Measurements from ENCODE around the gene CHRM5.

GRCh38 chr15:34085746-34086145 lies 117.4 kb downstream of the CHRM5 start:
- TF ChIP-seq MXI1 (IDR thresholded peaks at IDR 0.05; ENCODE audit: low read depth, low read length) = no peak
- TF ChIP-seq GATAD2B (IDR thresholded peaks at IDR 0.05; ENCODE audit: borderline replicate concordance) = no peak
- no peak for TF ChIP-seq CTCF (IDR thresholded peaks at IDR 0.05 in 2 of 3, conservative IDR thresholded peaks at IDR 0.05 in 1 of 3; ENCODE audit: insufficient read depth in 2 of 3, low read depth in 1 of 3, low read length in 3 of 3)
- no peak for TF ChIP-seq POLR2A (conservative IDR thresholded peaks at IDR 0.05)
- TF ChIP-seq EP300 (IDR thresholded peaks at IDR 0.05; ENCODE audit: low read length) = no peak
- no peak for TF ChIP-seq SIN3A (IDR thresholded peaks at IDR 0.05; ENCODE audit: borderline replicate concordance in 2 of 2, control insufficient read depth in 1 of 2, low read depth in 2 of 2, low read length in 2 of 2)
- TF ChIP-seq ZNF253 (CRISPR knock-in tag; conservative IDR thresholded peaks at IDR 0.05) = no peak
- TF ChIP-seq ZNF518B (CRISPR knock-in tag; IDR thresholded peaks at IDR 0.05) = no peak
- no peak for TF ChIP-seq CEBPZ (IDR thresholded peaks at IDR 0.05; ENCODE audit: borderline replicate concordance, low read depth, low read length)
- TF ChIP-seq FOXK2 (conservative IDR thresholded peaks at IDR 0.05 in 1 of 2, IDR thresholded peaks at IDR 0.05 in 1 of 2; ENCODE audit: low read depth in 2 of 2) = no peak

Measured in K562 (cell line).